T-helper 22 cell (primary cell): Measurements from ENCODE around the gene PTPN3.
"Not testable (repeated sequence)": the region's sequence is repeated elsewhere in the genome, so short reads cannot be mapped to it uniquely, and the experiment has no call there.

Experiments
- DNase-seq: peaks from one replicate; pipeline ENCODE4 v3.0.0-alpha.2; 2020; ENCODE audit warnings: low read depth

PTPN3 gene

GRCh38 chr9:109342878-109343277, 155.2 kb downstream of the PTPN3 start:
- no peak for DNase-seq

- DNase-seq = no peak
Measured at GRCh38 chr9:109341561-109341960, 156.5 kb downstream of the PTPN3 start.

- DNase-seq = not testable (repeated sequence)
Measured at GRCh38 chr9:109340979-109341378, 157.1 kb downstream of the PTPN3 start.

GRCh38 chr9:109336409-109336808, 161.7 kb downstream of the PTPN3 start:
- no peak for DNase-seq

- no peak for DNase-seq
Measured at GRCh38 chr9:109335929-109336328, 162.2 kb downstream of the PTPN3 start.

- no peak for DNase-seq
Measured at GRCh38 chr9:109335121-109335520, 163.0 kb downstream of the PTPN3 start.

GRCh38 chr9:109331353-109331752, 166.8 kb downstream of the PTPN3 start:
- DNase-seq = no peak

GRCh38 chr9:109329638-109330258, 168.4 kb downstream of the PTPN3 start:
- DNase-seq = no peak

GRCh38 chr9:109328978-109329637, 169.0 kb downstream of the PTPN3 start:
- DNase-seq = no peak
